GM18511 (cell line): ENCODE data around the gene C1orf146.
"Not testable (repeated sequence)": the region's sequence is repeated elsewhere in the genome, so short reads cannot be mapped to it uniquely, and the experiment has no call there.

Experiments
- ATAC-seq: cut with Tn5 transposase; IDR thresholded peaks from one replicate; pipeline ENCODE4 v1.9.1; 2021; ENCODE audit warnings: mild to moderate bottlenecking, moderate library complexity; ENCODE audit not compliant: unreplicated experiment

The C1orf146 gene

GRCh38 chr1:92217721-92218120, at the start of gene C1orf146:
Gene C1orf146 (plus strand): TSS chr1:92217915. CDS start chr1:92231421, 13,506 bp downstream.
- ATAC-seq, result no peak

- ATAC-seq, result no peak
These were observed 49.1 kb upstream of the C1orf146 start for GRCh38 chr1:92168657-92169056.

GRCh38 chr1:92169214-92170005, 48.3 kb upstream of the C1orf146 start:
- ATAC-seq, result no peak

- no peak for ATAC-seq
These were observed 33.1 kb upstream of the C1orf146 start for GRCh38 chr1:92184632-92185031.

GRCh38 chr1:92186081-92186480, 31.6 kb upstream of the C1orf146 start:
- ATAC-seq, result no peak

- no peak for ATAC-seq
These were observed 29.1 kb upstream of the C1orf146 start for GRCh38 chr1:92188436-92189255.

GRCh38 chr1:92191726-92192125, 26.0 kb upstream of the C1orf146 start:
- ATAC-seq, result no peak

GRCh38 chr1:92192246-92192645, 25.5 kb upstream of the C1orf146 start:
- ATAC-seq, result no peak

- ATAC-seq, result no peak
These were observed 23.2 kb upstream of the C1orf146 start for GRCh38 chr1:92194511-92194910.

GRCh38 chr1:92201973-92202372, 15.7 kb upstream of the C1orf146 start:
- no peak for ATAC-seq

- ATAC-seq, result no peak
These were observed 14.6 kb upstream of the C1orf146 start for GRCh38 chr1:92203105-92203504.

- ATAC-seq, result no peak
These were observed 7.0 kb upstream of the C1orf146 start for GRCh38 chr1:92210701-92211100.

GRCh38 chr1:92211166-92211565, 6.5 kb upstream of the C1orf146 start:
- no peak for ATAC-seq

GRCh38 chr1:92218559-92218958, 844 bp downstream of the C1orf146 start:
- no peak for ATAC-seq

- ATAC-seq, result no peak
These were observed 1.3 kb downstream of the C1orf146 start for GRCh38 chr1:92219028-92219427.

GRCh38 chr1:92228401-92228800, 10.7 kb downstream of the C1orf146 start:
- no peak for ATAC-seq

- ATAC-seq, result no peak
These were observed 13.0 kb downstream of the C1orf146 start for GRCh38 chr1:92230736-92231135.

- ATAC-seq, result no peak
These were observed 22.3 kb downstream of the C1orf146 start for GRCh38 chr1:92240034-92240433.

GRCh38 chr1:92244376-92244775, 26.7 kb downstream of the C1orf146 start:
- ATAC-seq, result no peak

GRCh38 chr1:92254714-92255113, 37.0 kb downstream of the C1orf146 start:
- ATAC-seq, result not testable (repeated sequence)

GRCh38 chr1:92259350-92259749, 41.6 kb downstream of the C1orf146 start:
- no peak for ATAC-seq

- no peak for ATAC-seq
These were observed 44.8 kb downstream of the C1orf146 start for GRCh38 chr1:92262516-92262915.
